Keratinocyte (primary cell): ENCODE results near the gene GRIK4. TPM values are rescaled to one million over a fixed set of nuclear protein-coding genes. Genes with fewer than 3 reads are reported as not detected.

ENCODE experiments used
- DNase-seq: peaks from one replicate; pipeline ENCODE4 v3.0.0-alpha.2; 2011; ENCODE audit warnings: low read depth, missing footprints, low spot score
- FAIRE-seq: peaks from 2 replicates; lab custom pipeline; 2011; peaks lifted over from hg19 to GRCh38; lab: Jason Lieb, UNC
- H2AFZ ChIP-seq: 2 replicates; pipeline ENCODE4 v1.6.0; 2012; ENCODE audit warnings: low read length, control low read depth, inconsistent platforms; ENCODE audit not compliant: control insufficient read depth
- H3K27ac ChIP-seq: 2 replicates; pipeline ENCODE4 v1.5.1; 2011; ENCODE audit warnings: low read length; ENCODE audit not compliant: control insufficient read depth, insufficient read depth
- H3K27me3 ChIP-seq: 3 replicates; pipeline ENCODE4 v1.6.0; 2011; ENCODE audit warnings: low read length; ENCODE audit not compliant: control insufficient read depth, insufficient read depth; ENCODE audit errors: extremely low read depth
- H3K36me3 ChIP-seq, 2 experiments: 2 replicates in 1 of 2; 3 replicates in 1 of 2; pipeline ENCODE4 v1.5.1; 2011; ENCODE audit warnings: low read length in 2 of 2, mild to moderate bottlenecking in 1 of 2; ENCODE audit not compliant: control insufficient read depth in 2 of 2, insufficient read depth in 2 of 2; ENCODE audit errors: extremely low read depth in 1 of 2
- H3K4me1 ChIP-seq: 3 replicates; pipeline ENCODE4 v1.5.1; 2011; ENCODE audit warnings: low read length; ENCODE audit not compliant: control insufficient read depth, insufficient read depth; ENCODE audit errors: extremely low read depth
- H3K4me2 ChIP-seq: 3 replicates; pipeline ENCODE4 v1.6.0; 2011; ENCODE audit warnings: low read depth, low read length; ENCODE audit not compliant: control insufficient read depth, insufficient read depth; ENCODE audit errors: extremely low read depth
- H3K4me3 ChIP-seq, 3 experiments: fragments of 200-600 bp in 1 of 3; sonication (generic) in 1 of 3; 2 replicates in 2 of 3; 3 replicates in 1 of 3; pipeline ENCODE4 v1.5.1; 2011 to 2016; ENCODE audit warnings: low read length in 3 of 3, mild to moderate bottlenecking in 3 of 3, control low read depth in 2 of 3, inconsistent platforms in 1 of 3, low read depth in 1 of 3, mixed read lengths in 1 of 3, mixed run types in 1 of 3, moderate library complexity in 1 of 3; ENCODE audit not compliant: control insufficient read depth in 2 of 3, insufficient read depth in 2 of 3; ENCODE audit errors: extremely low read depth in 1 of 3
- H3K79me2 ChIP-seq: 2 replicates; pipeline ENCODE4 v1.6.0; 2012; ENCODE audit warnings: low read length; ENCODE audit not compliant: control insufficient read depth, insufficient read depth
- H3K9ac ChIP-seq: 3 replicates; pipeline ENCODE4 v1.6.0; 2011; ENCODE audit warnings: low read length; ENCODE audit not compliant: control insufficient read depth, insufficient read depth; ENCODE audit errors: extremely low read depth
- H3K9me1 ChIP-seq: 3 replicates; pipeline ENCODE4 v1.6.0; 2011; ENCODE audit warnings: low read length; ENCODE audit not compliant: control insufficient read depth, insufficient read depth; ENCODE audit errors: extremely low read depth
- H3K9me3 ChIP-seq: 2 replicates; pipeline ENCODE4 v1.5.1; 2012; ENCODE audit warnings: low read depth, low read length; ENCODE audit not compliant: control insufficient read depth
- H4K20me1 ChIP-seq: 3 replicates; pipeline ENCODE4 v1.6.0; 2011; ENCODE audit warnings: low read length; ENCODE audit not compliant: control insufficient read depth, insufficient read depth; ENCODE audit errors: extremely low read depth
- CTCF ChIP-seq, 3 experiments: IDR thresholded peaks in 1 of 3; conservative IDR thresholded peaks in 1 of 3; optimal IDR thresholded peaks in 1 of 3; 2 replicates in 2 of 3; 3 replicates in 1 of 3; pipeline versions ENCODE3 to v1.5.1; 2011; ENCODE audit warnings: low read length in 3 of 3, mild to moderate bottlenecking in 3 of 3, moderate library complexity in 2 of 3, control low read depth in 1 of 3, inconsistent platforms in 1 of 3; ENCODE audit not compliant: insufficient read depth in 2 of 3; ENCODE audit errors: extremely low read depth in 1 of 3
- EZH2 ChIP-seq: IDR thresholded peaks from one replicate; pipeline ENCODE4 v1.6.1; 2012; ENCODE audit warnings: inconsistent platforms, mild to moderate bottlenecking, low read length, moderate library complexity
- dilution Hi-C: fragments of 300-500 bp; cut with MboI; formaldehyde crosslinking; loops from one replicate; pipeline ENCODE4 v1.7.0; 2020; ENCODE audit warnings: low sequenced_read_pairs; ENCODE audit not compliant: extremely low pct_ligation_motif_present
- polyA plus RNA-seq, 5 experiments: library from polyadenylated mRNA; depleted of rRNA in 3 of 5; stranded (reverse) in 3 of 5; stranded (forward) in 1 of 5; unstranded in 1 of 5; fragments of >200 nt; gene quantifications; 1 replicate in 1 of 5; 2 replicates in 3 of 5; 3 replicates in 1 of 5; pipeline versions ENCODE4 v1.2.1 to v1.2.3, GENCODE V29; 2011 to 2012; ENCODE audit warnings: missing spikeins in 2 of 5, low read depth in 1 of 5, low replicate concordance in 1 of 5

The GRIK4 gene
- polyA plus RNA-seq, 1 donor (not counting 4 experiments of a cell fraction or from before 2014, with no cell fraction given): not detected

GRCh38 chr11:120995184-120995583 lies 483.6 kb downstream of the GRIK4 start:
- Histone ChIP-seq H3K36me3 (no peaks in the 10 kb centered on the region), H3K9me1 (no peaks in the 10 kb centered on the region), H3K27me3 (peaks cover 4% of the 10 kb centered on the region), H3K4me2 (no peak overlapping the region), H3K9ac (no peak overlapping the region), H2AFZ (no peak overlapping the region), H3K4me1 (no peaks in the 10 kb centered on the region), H4K20me1 (no peaks in the 10 kb centered on the region), H3K9me3 (no peaks in the 10 kb centered on the region), H3K4me3 (no peak overlapping the region), H3K79me2 (no peaks in the 10 kb centered on the region), H3K27ac (no peak overlapping the region)
- no peak for DNase-seq
- TF ChIP-seq EZH2 (no peak), CTCF (optimal IDR thresholded peaks at IDR 0.05 in 1 of 3, IDR thresholded peaks at IDR 0.05 in 1 of 3, conservative IDR thresholded peaks at IDR 0.05 in 1 of 3; ENCODE audit: extremely low read depth in 1 of 3, insufficient read depth in 2 of 3, low read length in 3 of 3) (no peak)
- dilution Hi-C loops: no loop called here
- no peak for FAIRE-seq

- Histone ChIP-seq H3K9me3 (no peaks in the 10 kb centered on the region), H3K36me3 (no peaks in the 10 kb centered on the region), H2AFZ (no peak overlapping the region), H4K20me1 (no peaks in the 10 kb centered on the region), H3K79me2 (no peaks in the 10 kb centered on the region), H3K27ac (no peak overlapping the region), H3K4me1 (no peaks in the 10 kb centered on the region), H3K4me3 (no peak overlapping the region), H3K9me1 (no peaks in the 10 kb centered on the region), H3K27me3 (peaks cover 2% of the 10 kb centered on the region), H3K4me2 (no peak overlapping the region), H3K9ac (no peak overlapping the region)
- FAIRE-seq: no peak
- TF ChIP-seq EZH2 (no peak), CTCF (optimal IDR thresholded peaks at IDR 0.05 in 1 of 3, IDR thresholded peaks at IDR 0.05 in 1 of 3, conservative IDR thresholded peaks at IDR 0.05 in 1 of 3; ENCODE audit: extremely low read depth in 1 of 3, insufficient read depth in 2 of 3, low read length in 3 of 3) (no peak)
- dilution Hi-C loops: no loop called here
- no peak for DNase-seq
Measured at GRCh38 chr11:120996973-120997372, 485.4 kb downstream of the GRIK4 start.
